ENCODE results near the gene KDM4C. TPM values are rescaled to one million over a fixed set of nuclear protein-coding genes. Genes with fewer than 3 reads are reported as not detected.
"Not testable (repeated sequence)": the region's sequence is repeated elsewhere in the genome, so short reads cannot be mapped to it uniquely, and the experiment has no call there.

KDM4C gene
- total and polyA plus RNA-seq, 2 of the 13 experiments (the other 11 are each of a cell fraction or from before 2014, with no cell fraction given) = 19.4 to 23.6 TPM

DNA sequence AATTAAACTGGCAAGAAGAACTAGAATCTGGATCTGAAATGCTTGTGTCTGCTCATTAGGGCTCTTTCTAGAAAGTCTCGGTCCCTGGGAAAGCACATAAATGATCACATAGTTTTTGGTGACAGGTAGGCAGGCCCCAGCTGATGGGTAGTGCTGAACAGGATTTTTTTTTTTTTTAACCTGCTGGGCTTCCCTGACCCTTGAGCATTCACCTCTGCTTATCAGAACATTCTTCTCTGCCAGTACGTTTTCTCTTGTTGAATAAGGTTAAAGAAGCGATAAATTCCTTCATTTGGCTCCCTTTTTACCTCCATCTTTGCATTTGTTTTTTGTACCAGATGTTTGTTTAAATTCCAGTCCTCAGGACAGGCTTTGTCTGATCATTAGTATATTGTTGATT, 8.8 kb downstream of the KDM4C start:
- CTCF ChIA-PET (ENCODE audit: low intra/inter-chr PET ratio, low total read pairs) = no interaction called here
- no peaks in the 10 kb centered on the region for H3K9me3 ChIP-seq (ENCODE audit: low read length)
- peaks cover 87% of the 10 kb centered on the region for H3K79me2 ChIP-seq (ENCODE audit: insufficient read depth, low read length)
- intact Hi-C loops (cut with micrococcal nuclease; ENCODE audit: unreplicated experiment) (no loop called here), in situ Hi-C loops (cut with HindIII; ENCODE audit: extremely low pct_ligation_motif_present, low pct_unique_long_range_greater_than_20kb) (no loop called here)
- DNase-seq (ENCODE audit: low spot score) (no peak), FAIRE-seq (no peak), ATAC-seq (peak; percentile 66)
- POLR2A ChIA-PET = no interaction called here
- no peaks in the 10 kb centered on the region for H3K27me3 ChIP-seq (ENCODE audit: control insufficient read depth in 1 of 2, insufficient read depth in 2 of 2, low read length in 2 of 2)
- peak overlapping the region; percentile 9 for H3K27ac ChIP-seq (ENCODE audit: extremely low read length, insufficient read depth, low read length)
- no peak overlapping the region for H3K9ac ChIP-seq (ENCODE audit: insufficient read depth, low read depth, low read length)
- peaks cover 57% of the 10 kb centered on the region for H3K4me1 ChIP-seq (ENCODE audit: insufficient read depth, low read length)
- no TSS peak for BruUV-seq (replicated peaks)
- no peak overlapping the region for H2AFZ ChIP-seq (ENCODE audit: low read length)
- peak overlapping the region; percentile 20 for H3K4me2 ChIP-seq (ENCODE audit: low read depth, low read length)
- H4K20me1 ChIP-seq (ENCODE audit: insufficient read depth, low read length) = 0 out of 2 replicates have a peak, but pooled peaks cover 6% of the 10 kb centered on the region
- TF ChIP-seq, protein P1, sequence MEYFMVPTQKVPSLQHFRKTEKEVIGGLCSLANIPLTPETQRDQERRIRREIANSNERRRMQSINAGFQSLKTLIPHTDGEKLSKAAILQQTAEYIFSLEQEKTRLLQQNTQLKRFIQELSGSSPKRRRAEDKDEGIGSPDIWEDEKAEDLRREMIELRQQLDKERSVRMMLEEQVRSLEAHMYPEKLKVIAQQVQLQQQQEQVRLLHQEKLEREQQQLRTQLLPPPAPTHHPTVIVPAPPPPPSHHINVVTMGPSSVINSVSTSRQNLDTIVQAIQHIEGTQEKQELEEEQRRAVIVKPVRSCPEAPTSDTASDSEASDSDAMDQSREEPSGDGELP (IDR thresholded peaks at IDR 0.05; ENCODE audit: borderline replicate concordance, low read depth) = 0 out of 2 replicates have a peak, but pooled peaks have one; percentile 33
- TF ChIP-seq, protein P2, sequence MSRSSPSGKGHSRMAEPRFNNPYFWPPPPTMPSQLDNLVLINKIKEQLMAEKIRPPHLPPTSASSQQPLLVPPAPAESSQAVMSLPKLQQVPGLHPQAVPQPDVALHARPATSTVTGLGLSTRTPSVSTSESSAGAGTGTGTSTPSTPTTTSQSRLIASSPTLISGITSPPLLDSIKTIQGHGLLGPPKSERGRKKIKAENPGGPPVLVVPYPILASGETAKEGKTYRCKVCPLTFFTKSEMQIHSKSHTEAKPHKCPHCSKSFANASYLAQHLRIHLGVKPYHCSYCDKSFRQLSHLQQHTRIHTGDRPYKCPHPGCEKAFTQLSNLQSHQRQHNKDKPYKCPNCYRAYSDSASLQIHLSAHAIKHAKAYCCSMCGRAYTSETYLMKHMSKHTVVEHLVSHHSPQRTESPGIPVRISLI (CRISPR knock-in tag; IDR thresholded peaks at IDR 0.05; ENCODE audit: borderline replicate concordance) = peak; percentile 45; the same call in 1 of the 2 replicates
- no peak for TF ChIP-seq ZNF776 (CRISPR knock-in tag; IDR thresholded peaks at IDR 0.05)
- TF ChIP-seq, protein P3, sequence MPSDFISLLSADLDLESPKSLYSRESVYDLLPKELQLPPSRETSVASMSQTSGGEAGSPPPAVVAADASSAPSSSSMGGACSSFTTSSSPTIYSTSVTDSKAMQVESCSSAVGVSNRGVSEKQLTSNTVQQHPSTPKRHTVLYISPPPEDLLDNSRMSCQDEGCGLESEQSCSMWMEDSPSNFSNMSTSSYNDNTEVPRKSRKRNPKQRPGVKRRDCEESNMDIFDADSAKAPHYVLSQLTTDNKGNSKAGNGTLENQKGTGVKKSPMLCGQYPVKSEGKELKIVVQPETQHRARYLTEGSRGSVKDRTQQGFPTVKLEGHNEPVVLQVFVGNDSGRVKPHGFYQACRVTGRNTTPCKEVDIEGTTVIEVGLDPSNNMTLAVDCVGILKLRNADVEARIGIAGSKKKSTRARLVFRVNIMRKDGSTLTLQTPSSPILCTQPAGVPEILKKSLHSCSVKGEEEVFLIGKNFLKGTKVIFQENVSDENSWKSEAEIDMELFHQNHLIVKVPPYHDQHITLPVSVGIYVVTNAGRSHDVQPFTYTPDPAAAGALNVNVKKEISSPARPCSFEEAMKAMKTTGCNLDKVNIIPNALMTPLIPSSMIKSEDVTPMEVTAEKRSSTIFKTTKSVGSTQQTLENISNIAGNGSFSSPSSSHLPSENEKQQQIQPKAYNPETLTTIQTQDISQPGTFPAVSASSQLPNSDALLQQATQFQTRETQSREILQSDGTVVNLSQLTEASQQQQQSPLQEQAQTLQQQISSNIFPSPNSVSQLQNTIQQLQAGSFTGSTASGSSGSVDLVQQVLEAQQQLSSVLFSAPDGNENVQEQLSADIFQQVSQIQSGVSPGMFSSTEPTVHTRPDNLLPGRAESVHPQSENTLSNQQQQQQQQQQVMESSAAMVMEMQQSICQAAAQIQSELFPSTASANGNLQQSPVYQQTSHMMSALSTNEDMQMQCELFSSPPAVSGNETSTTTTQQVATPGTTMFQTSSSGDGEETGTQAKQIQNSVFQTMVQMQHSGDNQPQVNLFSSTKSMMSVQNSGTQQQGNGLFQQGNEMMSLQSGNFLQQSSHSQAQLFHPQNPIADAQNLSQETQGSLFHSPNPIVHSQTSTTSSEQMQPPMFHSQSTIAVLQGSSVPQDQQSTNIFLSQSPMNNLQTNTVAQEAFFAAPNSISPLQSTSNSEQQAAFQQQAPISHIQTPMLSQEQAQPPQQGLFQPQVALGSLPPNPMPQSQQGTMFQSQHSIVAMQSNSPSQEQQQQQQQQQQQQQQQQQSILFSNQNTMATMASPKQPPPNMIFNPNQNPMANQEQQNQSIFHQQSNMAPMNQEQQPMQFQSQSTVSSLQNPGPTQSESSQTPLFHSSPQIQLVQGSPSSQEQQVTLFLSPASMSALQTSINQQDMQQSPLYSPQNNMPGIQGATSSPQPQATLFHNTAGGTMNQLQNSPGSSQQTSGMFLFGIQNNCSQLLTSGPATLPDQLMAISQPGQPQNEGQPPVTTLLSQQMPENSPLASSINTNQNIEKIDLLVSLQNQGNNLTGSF (CRISPR knock-in tag; IDR thresholded peaks at IDR 0.05) = no peak
- 37% methylated on average over 3 of the region's 3 CpGs for WGBS (ENCODE audit: low lambda C conversion rate)
- no peaks in the 10 kb centered on the region for H3K36me3 ChIP-seq (replicated peaks in 1 of 2; ENCODE audit: control insufficient read depth in 1 of 2, insufficient read depth in 2 of 2, low read length in 2 of 2)
- no peak overlapping the region for H3K4me3 ChIP-seq (replicated peaks in 1 of 3; ENCODE audit: insufficient read depth in 1 of 3, low read depth in 2 of 3, low read length in 3 of 3)

DNA sequence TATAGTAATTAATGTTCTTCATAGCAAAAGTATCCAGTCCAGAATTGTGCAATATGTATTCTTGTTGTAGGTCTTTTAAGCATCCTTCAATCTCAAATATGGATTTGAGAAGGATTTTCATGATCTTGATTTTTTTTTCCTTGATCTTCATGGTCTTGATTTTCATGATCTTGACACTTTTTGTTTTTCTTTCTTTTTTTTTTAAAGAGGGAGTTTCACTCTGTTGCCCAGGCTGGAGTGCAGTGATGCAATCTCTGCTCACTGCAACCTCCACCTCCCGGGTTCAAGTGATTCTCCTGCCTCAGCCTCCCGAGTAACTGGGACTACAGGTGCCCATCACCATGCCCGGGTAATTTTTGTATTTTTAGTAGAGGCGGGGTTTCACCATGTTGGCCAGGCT, 10.8 kb downstream of the KDM4C start:
- in situ Hi-C loops (cut with HindIII; ENCODE audit: extremely low pct_ligation_motif_present, low pct_unique_long_range_greater_than_20kb); intact Hi-C loops (cut with micrococcal nuclease; ENCODE audit: unreplicated experiment); H3K9ac ChIP-seq (ENCODE audit: insufficient read depth, low read depth, low read length); FAIRE-seq; DNase-seq (ENCODE audit: low spot score); H3K27me3 ChIP-seq (ENCODE audit: control insufficient read depth in 1 of 2, insufficient read depth in 2 of 2, low read length in 2 of 2); BruUV-seq (replicated peaks); H3K4me3 ChIP-seq (replicated peaks in 1 of 3; ENCODE audit: insufficient read depth in 1 of 3, low read depth in 2 of 3, low read length in 3 of 3); H3K9me3 ChIP-seq (ENCODE audit: low read length); CTCF ChIA-PET (ENCODE audit: low intra/inter-chr PET ratio, low total read pairs); H2AFZ ChIP-seq (ENCODE audit: low read length); H3K36me3 ChIP-seq (replicated peaks in 1 of 2; ENCODE audit: control insufficient read depth in 1 of 2, insufficient read depth in 2 of 2, low read length in 2 of 2); H3K27ac ChIP-seq (ENCODE audit: extremely low read length, insufficient read depth, low read length); ATAC-seq; H3K4me2 ChIP-seq (ENCODE audit: low read depth, low read length); H4K20me1 ChIP-seq (ENCODE audit: insufficient read depth, low read length): not testable (repeated sequence)
- Histone ChIP-seq H3K4me1 (ENCODE audit: insufficient read depth, low read length) (peaks cover 53% of the 10 kb centered on the region), H3K79me2 (ENCODE audit: insufficient read depth, low read length) (peaks cover 86% of the 10 kb centered on the region)
- POLR2A ChIA-PET = interaction anchor here (0.9 kb wide), 1 partner anchor 12 kb away, joined by 3 read pairs; no protein-coding TSS in a partner anchor
- WGBS (ENCODE audit: low lambda C conversion rate) = 95% methylated on average over 4 of the region's 4 CpGs
